HEK293T (cell line): ENCODE measurements around the gene P4HA1.
"Not testable (repeated sequence)": the region's sequence is repeated elsewhere in the genome, so short reads cannot be mapped to it uniquely, and the experiment has no call there.

ENCODE experiments used
- CTCF ChIA-PET: fragments of 350-600 bp; formaldehyde crosslinking; extraction: SDS; loops from one replicate; lab custom pipeline; 2021; ENCODE audit warnings: antibody characterized with exemption, inconsistent platforms; lab: Yijun Ruan, JAX
- POLR2A ChIA-PET: fragments of 350-600 bp; formaldehyde crosslinking; extraction: SDS; loops from one replicate; lab custom pipeline; 2020; ENCODE audit warnings: antibody characterized with exemption, inconsistent platforms; lab: Yijun Ruan, JAX
- DNase-seq: peaks from one replicate; pipeline ENCODE4 v3.0.0; 2012; ENCODE audit warnings: mixed read lengths; ENCODE audit errors: extremely low spot score
- ARNT ChIP-seq: fragments of 450-650 bp; IDR thresholded peaks from 2 replicates; pipeline ENCODE4 v1.6.1; 2017; ENCODE audit warnings: mild to moderate bottlenecking
- BHLHE40 ChIP-seq: fragments of 450-650 bp; IDR thresholded peaks from 2 replicates; pipeline ENCODE4 v1.6.1; 2016; ENCODE audit warnings: mild to moderate bottlenecking, moderate library complexity, borderline replicate concordance
- CTBP1 ChIP-seq: fragments of 450-650 bp; IDR thresholded peaks from 2 replicates; pipeline ENCODE4 v1.6.1; 2016; ENCODE audit warnings: borderline replicate concordance
- ELF4 ChIP-seq: fragments of 450-650 bp; IDR thresholded peaks from 2 replicates; pipeline ENCODE4 v1.6.1; 2017; ENCODE audit warnings: antibody characterized with exemption
- FOXA1 ChIP-seq: fragments of 450-650 bp; IDR thresholded peaks from 2 replicates; pipeline ENCODE4 v1.6.1; 2016; ENCODE audit warnings: mild to moderate bottlenecking
- FOXK2 ChIP-seq: fragments of 450-650 bp; IDR thresholded peaks from 2 replicates; pipeline ENCODE4 v1.6.1; 2016; ENCODE audit warnings: mild to moderate bottlenecking
- FOXM1 ChIP-seq: fragments of 450-650 bp; IDR thresholded peaks from 2 replicates; pipeline ENCODE4 v1.6.1; 2017; ENCODE audit warnings: mild to moderate bottlenecking, borderline replicate concordance
- HDGF ChIP-seq: fragments of 450-650 bp; IDR thresholded peaks from 2 replicates; pipeline ENCODE4 v1.6.1; 2017; ENCODE audit warnings: antibody characterized with exemption, borderline replicate concordance
- L3MBTL2 ChIP-seq: fragments of 450-650 bp; conservative IDR thresholded peaks from 2 replicates; pipeline ENCODE4 v1.6.1; 2016; ENCODE audit warnings: mild to moderate bottlenecking
- LEF1 ChIP-seq: fragments of 450-650 bp; IDR thresholded peaks from 2 replicates; pipeline ENCODE4 v1.6.1; 2017; ENCODE audit warnings: mild to moderate bottlenecking, borderline replicate concordance
- NFRKB ChIP-seq: fragments of 450-650 bp; IDR thresholded peaks from 2 replicates; pipeline ENCODE4 v1.6.1; 2016; ENCODE audit warnings: mild to moderate bottlenecking, moderate library complexity
- SP1 ChIP-seq: fragments of 450-650 bp; IDR thresholded peaks from 2 replicates; pipeline ENCODE4 v1.6.1; 2017
- SUZ12 ChIP-seq: fragments of 450-650 bp; IDR thresholded peaks from 2 replicates; pipeline ENCODE4 v1.6.1; 2016; ENCODE audit warnings: mild to moderate bottlenecking
- TARDBP ChIP-seq: fragments of 450-650 bp; IDR thresholded peaks from 2 replicates; pipeline ENCODE4 v1.6.1; 2016
- ZNF384 ChIP-seq: fragments of 450-650 bp; IDR thresholded peaks from 2 replicates; pipeline ENCODE4 v1.6.1; 2016
- TF ChIP-seq, protein P1 (sequence below): fragments of 450-650 bp; IDR thresholded peaks from 2 replicates; pipeline ENCODE4 v1.6.1; 2016

P4HA1 gene

GRCh38 chr10:73000973-73001372 lies 95.7 kb downstream of the P4HA1 start:
- POLR2A ChIA-PET: no interaction called here
- CTCF ChIA-PET: interaction anchor here (0.6 kb wide), 1 partner anchor 1741 kb away, joined by 4 read pairs; no protein-coding TSS in a partner anchor

DNA sequence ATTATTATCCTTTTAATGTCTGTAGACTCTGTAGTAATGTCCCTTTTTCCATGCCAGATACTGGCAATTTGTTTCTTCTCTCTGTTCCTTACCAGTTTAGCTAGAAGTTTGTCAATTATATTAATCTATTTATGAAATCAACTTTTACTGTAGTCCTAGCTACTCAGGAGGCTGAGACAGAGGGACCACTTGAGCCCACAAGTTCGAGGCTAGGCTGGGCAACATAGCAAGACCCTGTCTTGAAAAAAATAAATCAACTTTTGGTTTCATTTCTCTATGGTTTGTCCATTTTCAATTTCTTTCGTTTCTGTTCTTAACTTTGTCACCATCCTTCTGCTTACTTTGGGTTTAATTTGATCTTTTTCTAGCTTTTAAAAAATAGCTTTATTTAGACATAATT lies 99.6 kb downstream of the P4HA1 start:
- POLR2A ChIA-PET: no interaction called here
- CTCF ChIA-PET: no interaction called here
- TF ChIP-seq, protein P1, sequence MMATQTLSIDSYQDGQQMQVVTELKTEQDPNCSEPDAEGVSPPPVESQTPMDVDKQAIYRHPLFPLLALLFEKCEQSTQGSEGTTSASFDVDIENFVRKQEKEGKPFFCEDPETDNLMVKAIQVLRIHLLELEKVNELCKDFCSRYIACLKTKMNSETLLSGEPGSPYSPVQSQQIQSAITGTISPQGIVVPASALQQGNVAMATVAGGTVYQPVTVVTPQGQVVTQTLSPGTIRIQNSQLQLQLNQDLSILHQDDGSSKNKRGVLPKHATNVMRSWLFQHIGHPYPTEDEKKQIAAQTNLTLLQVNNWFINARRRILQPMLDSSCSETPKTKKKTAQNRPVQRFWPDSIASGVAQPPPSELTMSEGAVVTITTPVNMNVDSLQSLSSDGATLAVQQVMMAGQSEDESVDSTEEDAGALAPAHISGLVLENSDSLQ: no peak
- TF ChIP-seq ELF4: no peak
- no peak for TF ChIP-seq FOXM1
- TF ChIP-seq BHLHE40: no peak
- no peak for TF ChIP-seq ZNF384
- TF ChIP-seq SP1: no peak
- TF ChIP-seq ARNT: no peak
- no peak for TF ChIP-seq FOXK2
- no peak for TF ChIP-seq CTBP1
- no peak for TF ChIP-seq SUZ12
- no peak for TF ChIP-seq HDGF
- no peak for TF ChIP-seq NFRKB
- no peak for TF ChIP-seq LEF1
- TF ChIP-seq FOXA1: no peak
- no peak for TF ChIP-seq TARDBP
- TF ChIP-seq L3MBTL2: no peak
- DNase-seq: no peak

More at GRCh38 chr10:73000973-73001372, 95.7 kb downstream of the P4HA1 start:
- no peak for TF ChIP-seq CTBP1
- TF ChIP-seq SP1: no peak
- TF ChIP-seq FOXK2: no peak
- no peak for TF ChIP-seq BHLHE40
- no peak for TF ChIP-seq HDGF
- no peak for TF ChIP-seq ELF4
- no peak for TF ChIP-seq FOXA1
- no peak for TF ChIP-seq ARNT
- no peak for TF ChIP-seq ZNF384
- no peak for TF ChIP-seq L3MBTL2
- TF ChIP-seq NFRKB: no peak
- no peak for TF ChIP-seq FOXM1
- TF ChIP-seq LEF1: no peak
- no peak for TF ChIP-seq SUZ12
- TF ChIP-seq, protein P1: no peak
- DNase-seq: no peak

DNA sequence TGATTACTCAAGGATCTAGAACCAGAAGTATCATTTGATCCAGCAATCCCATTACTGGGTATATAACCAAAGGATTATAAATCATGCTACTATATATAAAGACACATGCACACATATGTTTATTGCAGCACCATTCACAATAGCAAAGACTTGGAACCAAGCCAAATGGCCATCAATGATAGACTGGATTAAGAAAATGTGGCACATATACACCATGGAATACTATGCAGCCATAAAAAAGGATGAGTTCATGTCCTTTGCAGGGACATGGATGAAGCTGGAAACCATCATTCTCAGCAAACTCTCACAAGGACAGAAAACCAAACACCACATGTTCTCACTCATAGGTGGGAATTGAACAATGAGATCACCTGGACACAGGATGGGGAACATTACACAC lies 101.2 kb downstream of the P4HA1 start:
- DNase-seq, POLR2A ChIA-PET, CTCF ChIA-PET: not testable (repeated sequence)

- POLR2A ChIA-PET, CTCF ChIA-PET, DNase-seq: not testable (repeated sequence)
Observed at GRCh38 chr10:72989771-72990170, 106.9 kb downstream of the P4HA1 start.

- DNase-seq, POLR2A ChIA-PET, CTCF ChIA-PET: not testable (repeated sequence)
Observed at GRCh38 chr10:72984618-72985017, 112.0 kb downstream of the P4HA1 start.

DNA sequence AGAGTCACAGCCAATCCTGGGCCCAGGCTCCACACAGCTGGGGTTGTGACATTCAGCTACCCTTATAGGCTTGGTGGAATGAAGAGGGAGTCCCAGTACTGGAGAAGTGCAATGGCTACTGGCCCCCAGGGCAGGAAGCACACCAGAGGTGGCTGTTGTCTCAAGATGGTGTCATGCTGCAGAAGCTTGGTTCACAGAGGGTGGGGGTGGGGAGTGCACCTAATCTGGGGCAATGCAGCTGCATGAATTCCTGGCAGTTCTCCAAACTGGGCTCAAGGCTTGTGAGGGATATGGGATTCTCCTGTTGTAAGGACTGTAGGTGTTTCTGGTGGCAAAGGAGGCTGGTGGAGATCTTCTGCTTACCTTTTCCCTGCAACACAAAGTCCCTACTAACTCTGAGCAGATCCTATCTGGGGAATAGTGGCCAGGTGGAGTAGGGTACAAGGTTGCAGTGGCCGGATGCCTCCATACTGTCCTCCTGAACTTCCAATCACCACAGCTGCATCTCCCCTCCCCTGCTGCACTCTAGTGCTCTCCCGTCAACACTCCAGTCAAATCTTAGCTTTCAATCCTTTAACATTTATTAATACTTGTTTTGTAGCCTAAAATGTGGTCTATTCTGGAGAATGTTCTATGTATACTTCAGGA lies 114.7 kb downstream of the P4HA1 start:
- TF ChIP-seq ZNF384 (no peak), L3MBTL2 (no peak), FOXM1 (no peak), NFRKB (no peak), FOXA1 (no peak), LEF1 (no peak), ARNT (no peak), SUZ12 (no peak), BHLHE40 (no peak)
- TF ChIP-seq, protein P1: no peak
- ChIA-PET CTCF (interaction anchor here (0.6 kb wide), 1 partner anchor 643 kb away, joined by 6 read pairs; no protein-coding TSS in a partner anchor), POLR2A (no interaction called here)
- no peak for DNase-seq

GRCh38 chr10:72981028-72981881 lies 115.4 kb downstream of the P4HA1 start:
- POLR2A ChIA-PET: no interaction called here
- CTCF ChIA-PET: interaction anchor here (0.6 kb wide), 1 partner anchor 642 kb away, joined by 6 read pairs; no protein-coding TSS in a partner anchor
- no peak for DNase-seq
- TF ChIP-seq NFRKB (no peak), L3MBTL2 (no peak), SP1 (no peak)
